Tibial nerve (tissue), 3 donors: ENCODE measurements around the gene ZBTB2.

Experiments
- CTCF ChIP-seq, 5 experiments: fragments of 200-600 bp in 3 of 5; fragments of 450-650 bp in 2 of 5; sonication (generic) in 3 of 5; IDR thresholded peaks; one replicate each; pipeline ENCODE4 v1.5.1; 2016 to 2019; ENCODE audit warnings: antibody characterized with exemption in 5 of 5, mild to moderate bottlenecking in 3 of 5, moderate library complexity in 2 of 5
- POLR2A ChIP-seq, 2 donors: fragments of 450-650 bp; IDR thresholded peaks; one replicate each; pipeline ENCODE4 v1.6.1; 2017; ENCODE audit warnings: antibody characterized with exemption in 2 of 2, mild to moderate bottlenecking in 2 of 2, moderate library complexity in 2 of 2

GRCh38 chr6:151326116-151326825, 65.1 kb downstream of the ZBTB2 start:
- TF ChIP-seq CTCF (IDR thresholded peaks at IDR 0.05) (no peak), POLR2A (IDR thresholded peaks at IDR 0.05) (no peak)
